OCI-LY1 (cell line): ENCODE results near the gene CLSTN3.

Experiments
- H2AFZ ChIP-seq: fragments of 200-600 bp; sonication (generic), shearing (Covaris generic); 2 replicates; pipeline ENCODE4 v1.6.0; 2014; ENCODE audit warnings: antibody characterized with exemption, mild to moderate bottlenecking, low read length
- H3F3A ChIP-seq: fragments of 200-600 bp; sonication (generic), shearing (Covaris generic); 2 replicates; pipeline ENCODE4 v1.6.0; 2014; ENCODE audit warnings: mild to moderate bottlenecking, antibody characterized with exemption, low read length, moderate library complexity; ENCODE audit not compliant: insufficient read depth
- H3K27ac ChIP-seq: fragments of 200-600 bp; sonication (generic); 2 replicates; pipeline ENCODE4 v1.5.1; 2014; ENCODE audit warnings: low read length, mixed run types, mild to moderate bottlenecking, low read depth; ENCODE audit not compliant: poor library complexity, severe bottlenecking
- H3K27me3 ChIP-seq: fragments of 200-600 bp; sonication (generic); 2 replicates; pipeline ENCODE4 v1.6.0; 2014; ENCODE audit warnings: antibody characterized with exemption, mild to moderate bottlenecking, low read length, moderate library complexity; ENCODE audit not compliant: insufficient read depth
- H3K36me3 ChIP-seq: fragments of 200-600 bp; sonication (generic); 2 replicates; pipeline ENCODE4 v1.6.1; 2014; ENCODE audit warnings: mild to moderate bottlenecking, antibody characterized with exemption, low read length, moderate library complexity, mixed read lengths; ENCODE audit not compliant: insufficient read depth
- H3K4me1 ChIP-seq: fragments of 200-600 bp; sonication (generic); 2 replicates; pipeline ENCODE4 v1.5.1; 2014; ENCODE audit warnings: mild to moderate bottlenecking, low read length, moderate library complexity; ENCODE audit not compliant: insufficient read depth, severe bottlenecking
- H3K4me2 ChIP-seq: fragments of 200-600 bp; sonication (generic), shearing (Covaris generic); 2 replicates; pipeline ENCODE4 v1.6.1; 2014; ENCODE audit warnings: low read length
- H3K4me3 ChIP-seq: fragments of 200-600 bp; sonication (generic); 2 replicates; pipeline ENCODE4 v1.5.1; 2014; ENCODE audit warnings: low read length, low read depth, mild to moderate bottlenecking, mixed read lengths; ENCODE audit not compliant: poor library complexity, severe bottlenecking
- H3K79me2 ChIP-seq: fragments of 200-600 bp; shearing (Covaris generic); 2 replicates; pipeline ENCODE4 v1.6.1; 2016; ENCODE audit warnings: mixed run types, low read length, mixed read lengths; ENCODE audit not compliant: insufficient read depth
- H3K9ac ChIP-seq: fragments of 200-600 bp; sonication (generic), shearing (Covaris generic); 2 replicates; pipeline ENCODE4 v1.6.1; 2014; ENCODE audit warnings: mild to moderate bottlenecking, low read length, mixed read lengths
- H3K9me2 ChIP-seq: fragments of 200-600 bp; sonication (generic), shearing (Covaris generic); 2 replicates; pipeline ENCODE4 v1.6.1; 2014; ENCODE audit warnings: low read depth, mild to moderate bottlenecking, low read length, mixed read lengths
- H3K9me3 ChIP-seq: fragments of 200-600 bp; shearing (Covaris generic); 2 replicates; pipeline ENCODE4 v1.6.1; 2014; ENCODE audit warnings: low read length, mixed read lengths
- H4K20me1 ChIP-seq: fragments of 200-600 bp; sonication (generic), shearing (Covaris generic); 2 replicates; pipeline ENCODE4 v1.6.0; 2016; ENCODE audit warnings: mild to moderate bottlenecking, low read length; ENCODE audit not compliant: insufficient read depth
- CTCF ChIP-seq: fragments of 200-600 bp; sonication (generic), shearing (Covaris generic); IDR thresholded peaks from 2 replicates; pipeline ENCODE4 v1.5.1; 2017; ENCODE audit warnings: mild to moderate bottlenecking, antibody characterized with exemption, low read length, moderate library complexity, mixed read lengths
- EZH2 ChIP-seq: fragments of 200-600 bp; sonication (generic), shearing (Covaris generic); IDR thresholded peaks from 2 replicates; pipeline ENCODE4 v1.8.0; 2017; ENCODE audit warnings: borderline replicate concordance, mixed run types, mild to moderate bottlenecking, antibody characterized with exemption, low read length, moderate library complexity, mixed read lengths

Gene CLSTN3

GRCh38 chr12:7128681-7129286 is 1.4 kb upstream of the CLSTN3 start, which contains the start of gene RBP5:
TSS of gene RBP5 (minus strand) at chr12:7128889. CDS start at chr12:7128775, 114 bp downstream.
- Histone ChIP-seq H3K4me2 (peak within 1 kb of the TSS; percentile 95), H3K9ac (peak within 1 kb of the TSS; percentile 67), H2AFZ (peak within 1 kb of the TSS; percentile 72)

GRCh38 chr12:7129287-7129871 is 792 bp upstream of the CLSTN3 start:
- Histone ChIP-seq H3K36me3 (no peaks in the 10 kb centered on the region), H3K9ac (peak overlapping the region; percentile 67), H3K4me1 (peaks cover 22% of the 10 kb centered on the region)

More at GRCh38 chr12:7128681-7129286, 1.4 kb upstream of the CLSTN3 start, which contains the start of gene RBP5:
- Histone ChIP-seq H4K20me1 (no peaks in the 10 kb centered on the region), H3K9me3 (no peaks in the 10 kb centered on the region), H3K27me3 (no peaks in the 10 kb centered on the region), H3K27ac (no peak within 1 kb of the TSS), H3F3A (no peaks in the 10 kb centered on the region), H3K36me3 (no peaks in the 10 kb centered on the region), H3K4me3 (peak within 1 kb of the TSS; percentile 79), H3K4me1 (peaks cover 22% of the 10 kb centered on the region), H3K9me2 (no peaks in the 10 kb centered on the region), H3K79me2 (no peaks in the 10 kb centered on the region)
- TF ChIP-seq CTCF (no peak), EZH2 (no peak)

More at GRCh38 chr12:7129287-7129871, 792 bp upstream of the CLSTN3 start:
- H3K79me2 ChIP-seq: no peaks in the 10 kb centered on the region
- no peaks in the 10 kb centered on the region for H3F3A ChIP-seq
- peak overlapping the region; percentile 95 for H3K4me2 ChIP-seq
- TF ChIP-seq CTCF: no peak
- TF ChIP-seq EZH2: no peak
- peak overlapping the region; percentile 79 for H3K4me3 ChIP-seq
- H3K27ac ChIP-seq: no peak overlapping the region
- no peaks in the 10 kb centered on the region for H4K20me1 ChIP-seq
- H3K9me3 ChIP-seq: no peaks in the 10 kb centered on the region
- H3K9me2 ChIP-seq: no peaks in the 10 kb centered on the region
- peak overlapping the region; percentile 72 for H2AFZ ChIP-seq
- no peaks in the 10 kb centered on the region for H3K27me3 ChIP-seq
